GM18505 (cell line): ENCODE measurements around the gene KLHDC4.
A peak's percentile ranks its signal among the peaks of the same experiment; 100 is the strongest.
"Not testable (repeated sequence)": the region's sequence is repeated elsewhere in the genome, so short reads cannot be mapped to it uniquely, and the experiment has no call there.

Experiments
- ATAC-seq: cut with Tn5 transposase; IDR thresholded peaks from one replicate; pipeline ENCODE4 v1.9.1; 2021; ENCODE audit not compliant: unreplicated experiment
- POLR2A ChIP-seq: IDR thresholded peaks from 4 replicates; pipeline ENCODE4 v1.6.1; 2011; ENCODE audit warnings: borderline replicate concordance; ENCODE audit not compliant: insufficient read depth, insufficient read length; ENCODE audit errors: extremely low read depth

KLHDC4 gene

GRCh38 chr16:87794485-87795078 is 28.8 kb upstream of the KLHDC4 start:
- ATAC-seq: no peak
- no peak for TF ChIP-seq POLR2A

- no peak for ATAC-seq
- no peak for TF ChIP-seq POLR2A
Measured at GRCh38 chr16:87792205-87792565, 26.4 kb upstream of the KLHDC4 start.

GRCh38 chr16:87791295-87792204 is 25.8 kb upstream of the KLHDC4 start:
- no peak for TF ChIP-seq POLR2A
- no peak for ATAC-seq

GRCh38 chr16:87790292-87791100 is 24.7 kb upstream of the KLHDC4 start:
- no peak for ATAC-seq
- TF ChIP-seq POLR2A: no peak

DNA sequence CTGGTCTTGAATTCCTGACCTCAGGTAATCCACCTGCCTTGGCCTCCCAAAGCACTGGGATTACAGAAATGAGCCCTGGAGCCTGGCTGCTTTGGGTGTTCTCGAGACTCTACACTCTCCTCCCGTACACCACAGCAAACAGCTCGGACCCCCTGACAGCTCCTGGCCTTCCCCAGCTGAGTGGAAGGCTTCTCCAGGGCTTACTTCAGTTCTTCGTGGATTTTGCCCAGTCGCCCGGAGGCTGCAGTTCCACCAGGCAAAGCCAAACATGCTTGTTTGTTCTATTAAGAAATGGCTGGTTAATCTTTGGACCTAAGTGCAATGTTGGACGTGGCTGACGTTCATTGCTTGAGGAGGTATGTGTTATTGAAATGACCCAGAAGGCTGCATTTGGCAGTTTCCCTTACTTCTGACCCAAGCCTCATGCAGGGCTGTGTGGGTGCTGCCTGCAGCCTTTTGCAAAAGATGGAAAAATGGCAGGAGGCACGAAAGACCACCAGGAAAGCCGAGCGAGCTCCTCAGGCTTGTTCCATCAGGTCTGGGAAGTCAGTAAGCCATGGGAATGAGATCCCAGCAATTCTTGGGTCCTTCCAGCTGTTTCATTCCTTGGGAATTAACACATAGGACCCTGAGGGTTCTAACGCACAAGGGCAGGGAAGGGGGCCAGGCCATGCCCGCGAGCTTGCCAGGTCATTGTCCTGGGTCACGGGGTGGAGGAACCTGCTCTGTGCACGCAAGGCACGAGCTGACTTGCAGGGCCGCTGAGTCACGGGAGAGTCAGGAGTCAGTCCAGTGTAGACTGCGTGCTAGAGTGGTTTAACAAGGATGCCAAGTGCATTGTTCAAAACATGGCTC is 23.9 kb upstream of the KLHDC4 start:
- ATAC-seq: no peak

GRCh38 chr16:87788730-87789436 is 23.1 kb upstream of the KLHDC4 start:
- ATAC-seq: not testable (repeated sequence)

More for the DNA sequence above, 23.9 kb upstream of the KLHDC4 start:
- no peak for TF ChIP-seq POLR2A

- not testable (repeated sequence) for ATAC-seq
Measured at GRCh38 chr16:87787451-87788091, 21.8 kb upstream of the KLHDC4 start.

- ATAC-seq: no peak
- TF ChIP-seq POLR2A: no peak
Measured at GRCh38 chr16:87784812-87785211, 19.0 kb upstream of the KLHDC4 start.

DNA sequence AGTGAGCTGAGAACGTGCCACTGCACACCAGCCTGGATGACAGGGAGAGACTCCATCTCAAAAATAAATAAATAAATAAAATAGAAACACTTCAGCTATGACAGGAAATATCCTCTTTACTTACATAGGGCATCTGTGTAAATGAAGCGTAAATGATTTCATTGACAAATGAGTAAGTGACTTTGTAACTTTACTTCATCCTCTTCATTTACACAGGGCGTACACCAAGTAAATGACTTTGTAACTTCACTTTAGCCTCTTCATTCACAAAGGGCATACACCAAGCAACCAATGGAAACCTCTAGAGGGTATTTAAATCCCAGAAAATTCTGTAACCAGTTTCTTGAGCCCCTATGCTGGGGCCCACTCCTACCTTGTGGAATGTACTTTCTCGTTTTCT is 16.2 kb upstream of the KLHDC4 start:
- TF ChIP-seq POLR2A: no peak
- ATAC-seq: no peak

DNA sequence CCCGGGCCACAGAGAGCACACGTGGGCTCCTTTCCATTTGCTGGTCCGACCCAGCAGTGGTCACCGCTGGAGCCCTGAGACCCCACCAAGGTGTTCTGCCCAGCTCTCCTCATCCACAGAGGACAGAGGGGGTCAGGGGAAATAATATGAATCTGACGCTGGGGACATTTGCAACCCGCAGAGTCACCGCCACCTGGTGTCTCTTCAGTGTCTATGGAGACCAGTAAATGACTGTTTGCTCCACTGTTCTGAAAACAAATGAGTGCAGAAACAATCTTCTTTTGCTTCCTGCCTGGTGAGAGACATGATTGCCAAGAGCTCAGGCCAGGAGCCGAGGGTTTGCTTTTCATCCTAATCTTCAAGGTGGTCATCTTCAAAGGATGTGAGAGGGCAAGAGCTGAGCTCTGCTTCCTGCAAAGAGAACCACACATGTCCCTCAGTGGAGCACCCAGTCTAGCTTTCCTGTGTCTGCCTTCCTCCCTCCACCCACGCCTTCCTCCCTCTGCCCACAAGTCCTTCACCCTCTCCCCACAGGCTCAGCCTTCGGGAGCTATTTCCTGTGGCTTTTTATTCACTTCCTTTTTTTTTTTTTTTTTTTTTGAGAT is 14.7 kb upstream of the KLHDC4 start:
- peak; percentile 38 for TF ChIP-seq POLR2A
- no peak for ATAC-seq

DNA sequence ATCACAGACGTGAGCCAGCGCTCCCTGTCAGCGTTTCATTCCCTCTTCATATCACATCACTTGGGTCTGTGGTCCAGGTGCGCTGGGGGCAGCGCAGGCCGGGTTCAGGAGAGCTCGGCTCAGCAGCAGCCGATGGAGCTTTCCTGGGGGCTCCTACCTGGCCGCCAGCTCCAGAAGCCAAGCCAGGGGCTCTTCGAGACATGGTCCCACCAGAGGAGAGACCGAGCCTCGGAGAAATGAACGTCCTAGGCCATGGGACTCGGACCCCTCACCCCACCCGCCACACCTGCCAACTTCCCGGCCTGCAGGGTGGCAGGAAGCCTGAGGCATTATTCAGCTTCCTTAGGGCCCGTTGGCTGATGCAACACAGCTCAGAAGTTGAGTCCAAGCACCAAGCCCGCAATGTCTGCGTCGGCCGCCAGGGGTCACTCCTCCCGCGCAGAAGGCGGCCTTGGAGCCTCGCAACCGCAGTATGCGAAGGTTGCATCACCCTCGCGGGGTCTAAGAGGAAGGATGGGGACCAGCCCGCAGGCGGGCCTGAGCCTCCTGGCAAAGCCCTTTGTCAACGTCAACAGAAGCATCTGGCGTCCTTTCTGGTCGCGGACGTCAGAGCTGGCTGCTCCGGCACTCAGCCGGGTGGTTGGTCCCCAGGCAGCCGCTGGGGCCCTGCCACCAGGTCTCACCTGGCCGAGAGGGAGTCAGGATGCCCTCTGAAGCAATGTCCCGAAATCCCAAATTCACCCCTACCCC is 13.2 kb upstream of the KLHDC4 start:
- peak; percentile 47 for ATAC-seq
- peak; percentile 66 for TF ChIP-seq POLR2A

GRCh38 chr16:87778476-87778829 is 12.7 kb upstream of the KLHDC4 start:
- no peak for ATAC-seq
- TF ChIP-seq POLR2A: no peak

DNA sequence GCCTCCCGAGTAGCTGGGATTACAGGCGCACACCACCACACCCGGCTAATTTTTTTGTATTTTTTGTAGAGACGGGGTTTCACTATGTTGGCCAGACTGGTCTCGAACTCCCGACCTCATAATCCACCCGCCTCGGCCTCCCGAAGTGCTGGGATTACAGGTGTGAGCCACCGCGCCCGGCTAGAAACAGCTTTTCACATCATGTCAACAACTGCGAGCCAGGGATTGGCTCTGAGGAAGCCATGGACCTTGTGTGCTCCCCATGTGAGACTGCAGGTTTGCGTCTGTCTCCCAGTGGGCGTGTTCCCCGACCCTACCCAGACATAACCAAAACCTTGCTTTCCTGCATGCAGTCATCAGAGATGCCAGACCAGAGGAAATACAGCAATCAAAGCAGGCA is 8.1 kb upstream of the KLHDC4 start:
- ATAC-seq: not testable (repeated sequence)

DNA sequence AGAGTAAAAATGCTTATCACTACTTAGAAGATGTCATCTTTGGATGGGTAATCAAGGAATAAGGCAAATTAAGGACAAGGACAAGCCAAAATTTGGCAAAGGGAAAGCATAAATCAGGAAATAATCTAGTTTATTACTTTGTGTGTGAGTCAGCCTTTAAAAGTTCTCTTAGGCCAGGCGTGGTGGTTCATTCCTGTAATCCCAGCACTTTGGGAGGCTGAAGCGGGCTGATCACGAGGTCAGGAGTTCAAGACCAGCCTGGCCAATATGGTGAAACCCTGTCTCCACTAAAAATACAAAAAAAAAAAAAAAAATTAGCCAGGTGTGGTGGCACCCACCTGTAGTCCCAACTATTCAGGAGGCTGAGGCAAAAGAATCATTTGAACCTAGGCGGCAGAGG is 1.7 kb upstream of the KLHDC4 start:
- not testable (repeated sequence) for ATAC-seq
